ENCODE results near the gene CUL1. TPM values are rescaled to one million over a fixed set of nuclear protein-coding genes. Genes with fewer than 3 reads are reported as not detected.
"Not testable (repeated sequence)": the region's sequence is repeated elsewhere in the genome, so short reads cannot be mapped to it uniquely, and the experiment has no call there.

Gene CUL1
- total RNA-seq, 4 donors from 2014 or later = 24.5 to 56.6 (median 45.9) TPM

- WGBS, 2 donors = 64 to 75% methylated on average over 3 of the region's 3 CpGs
- H3K4me3 ChIP-seq = no peak overlapping the region
- no peak overlapping the region for H3K27ac ChIP-seq
- DNase-seq = no peak
- no peaks in the 10 kb centered on the region for H3K27me3 ChIP-seq
- no peak for TF ChIP-seq POLR2A (IDR thresholded peaks at IDR 0.05)
- TF ChIP-seq, protein P1, sequence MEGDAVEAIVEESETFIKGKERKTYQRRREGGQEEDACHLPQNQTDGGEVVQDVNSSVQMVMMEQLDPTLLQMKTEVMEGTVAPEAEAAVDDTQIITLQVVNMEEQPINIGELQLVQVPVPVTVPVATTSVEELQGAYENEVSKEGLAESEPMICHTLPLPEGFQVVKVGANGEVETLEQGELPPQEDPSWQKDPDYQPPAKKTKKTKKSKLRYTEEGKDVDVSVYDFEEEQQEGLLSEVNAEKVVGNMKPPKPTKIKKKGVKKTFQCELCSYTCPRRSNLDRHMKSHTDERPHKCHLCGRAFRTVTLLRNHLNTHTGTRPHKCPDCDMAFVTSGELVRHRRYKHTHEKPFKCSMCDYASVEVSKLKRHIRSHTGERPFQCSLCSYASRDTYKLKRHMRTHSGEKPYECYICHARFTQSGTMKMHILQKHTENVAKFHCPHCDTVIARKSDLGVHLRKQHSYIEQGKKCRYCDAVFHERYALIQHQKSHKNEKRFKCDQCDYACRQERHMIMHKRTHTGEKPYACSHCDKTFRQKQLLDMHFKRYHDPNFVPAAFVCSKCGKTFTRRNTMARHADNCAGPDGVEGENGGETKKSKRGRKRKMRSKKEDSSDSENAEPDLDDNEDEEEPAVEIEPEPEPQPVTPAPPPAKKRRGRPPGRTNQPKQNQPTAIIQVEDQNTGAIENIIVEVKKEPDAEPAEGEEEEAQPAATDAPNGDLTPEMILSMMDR (IDR thresholded peaks at IDR 0.05) = no peak
- H3K9me3 ChIP-seq = no peaks in the 10 kb centered on the region
- H3K4me1 ChIP-seq = peaks cover 22 to 89% (median 38%) of the 10 kb centered on the region in 3 donors
- intact Hi-C loops (cut with DNase I) = no loop called here
- H3K36me3 ChIP-seq = no peaks in the 10 kb centered on the region
These were observed 5.5 kb downstream of the CUL1 start for GRCh38 chr7:148704189-148704588.

DNA sequence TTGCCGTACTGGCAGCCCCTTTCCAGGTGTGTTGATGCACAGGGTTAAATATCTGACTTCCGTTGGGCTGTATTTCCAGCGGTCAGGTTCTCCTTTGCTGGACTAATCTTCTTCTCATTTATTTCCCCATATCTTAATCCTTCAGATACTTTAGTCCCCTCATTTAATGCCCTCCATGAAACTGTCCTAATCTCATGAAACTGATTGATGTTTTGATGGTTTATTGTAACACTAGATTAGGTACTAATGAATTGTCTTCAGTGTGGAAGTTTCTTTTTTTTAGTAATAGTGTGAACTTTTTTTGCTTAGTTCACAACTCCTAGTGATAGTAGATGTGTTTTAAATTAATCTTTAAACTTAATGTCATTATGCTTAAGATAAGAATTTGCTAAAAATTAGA, 6.3 kb downstream of the CUL1 start:
- 65 to 74% methylated on average over 3 of the region's 3 CpGs for WGBS, 2 donors
- Histone ChIP-seq H3K4me3 (no peak overlapping the region), H3K9me3 (no peaks in the 10 kb centered on the region), H3K27ac (no peak overlapping the region), H3K4me1 (peaks cover 22 to 89% (median 38%) of the 10 kb centered on the region in 3 donors), H3K36me3 (no peaks in the 10 kb centered on the region), H3K27me3 (no peaks in the 10 kb centered on the region)
- intact Hi-C loops (cut with DNase I) = no loop called here
- DNase-seq = no peak
- no peak for TF ChIP-seq POLR2A (IDR thresholded peaks at IDR 0.05)
- TF ChIP-seq, protein P1 (IDR thresholded peaks at IDR 0.05) = no peak

DNA sequence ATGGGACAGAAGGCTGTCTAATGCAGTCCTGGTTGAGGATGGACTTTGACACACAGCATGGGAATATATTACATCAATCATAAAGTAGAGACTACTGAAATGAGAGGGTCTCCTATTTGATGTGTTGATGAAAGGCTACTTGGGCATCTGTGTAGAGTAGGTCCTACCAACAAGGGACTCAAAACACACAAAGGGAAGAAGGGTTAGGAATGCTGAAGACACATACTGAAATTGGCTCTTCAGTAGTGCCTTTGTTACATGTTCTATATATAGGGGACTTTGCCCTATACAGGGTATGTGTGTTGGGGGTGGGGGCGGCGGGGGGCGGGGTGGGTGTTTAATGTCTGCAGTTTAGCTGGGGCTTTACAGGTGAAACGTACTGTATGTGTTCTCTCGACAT, 7.7 kb downstream of the CUL1 start:
- DNase-seq = no peak

DNA sequence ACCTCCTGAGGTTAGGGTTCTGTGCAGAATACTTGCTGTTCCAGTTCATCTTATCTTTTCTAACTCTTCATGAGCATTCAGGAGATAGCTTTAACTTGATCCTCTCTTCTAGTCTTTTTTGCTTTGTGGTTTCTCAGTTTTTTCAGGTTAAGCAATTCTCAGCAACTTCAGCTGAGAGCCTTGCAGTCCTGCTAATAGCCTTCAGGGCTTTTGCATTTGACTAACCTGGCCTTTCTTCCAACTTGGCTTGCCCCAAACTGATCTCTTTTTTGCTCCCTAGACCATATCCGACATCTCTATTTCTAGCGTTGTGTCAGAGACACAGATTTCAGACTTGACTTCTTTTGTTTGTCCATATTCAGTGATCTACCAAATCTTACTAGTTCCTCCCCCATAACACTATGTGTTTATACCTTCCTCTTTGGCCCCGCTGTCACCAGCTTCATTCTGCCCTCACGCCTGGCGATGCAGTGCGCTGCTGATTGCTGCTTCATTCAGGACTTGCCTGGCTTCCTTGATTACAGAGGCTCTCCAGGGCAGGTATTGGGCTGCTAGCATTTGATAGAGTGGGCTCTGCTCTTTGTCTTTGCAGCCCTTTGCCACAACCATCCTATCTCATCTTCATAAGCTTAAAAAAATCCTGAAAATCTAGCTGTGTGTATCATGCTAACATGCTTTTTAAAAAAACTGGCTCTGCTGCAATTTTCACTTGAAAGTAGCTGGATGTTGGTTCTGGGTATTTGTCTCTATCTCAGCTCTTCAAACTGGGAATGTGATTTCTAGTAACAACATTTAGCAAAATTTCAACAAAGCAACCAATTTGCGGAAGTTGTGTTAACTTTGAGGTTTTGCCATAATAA, 9.6 kb downstream of the CUL1 start:
- no peaks in the 10 kb centered on the region for H3K27me3 ChIP-seq
- H3K27ac ChIP-seq = no peak overlapping the region
- intact Hi-C loops (cut with DNase I) = no loop called here
- no peak overlapping the region for H3K4me3 ChIP-seq
- no peaks in the 10 kb centered on the region for H3K36me3 ChIP-seq
- H3K9me3 ChIP-seq = no peaks in the 10 kb centered on the region
- DNase-seq = no peak
- TF ChIP-seq, protein P1 (IDR thresholded peaks at IDR 0.05) = no peak
- TF ChIP-seq POLR2A (IDR thresholded peaks at IDR 0.05) = no peak
- H3K4me1 ChIP-seq = peaks cover 8 to 83% (median 11%) of the 10 kb centered on the region in 3 donors
- 70 to 86% methylated on average over 7 of the region's 7 CpGs for WGBS, 2 donors

More for the DNA sequence above, 7.7 kb downstream of the CUL1 start:
- H3K9me3 ChIP-seq = no peaks in the 10 kb centered on the region
- no peak overlapping the region for H3K4me3 ChIP-seq
- no peaks in the 10 kb centered on the region for H3K27me3 ChIP-seq
- H3K36me3 ChIP-seq = no peaks in the 10 kb centered on the region
- TF ChIP-seq POLR2A (IDR thresholded peaks at IDR 0.05) = no peak
- TF ChIP-seq, protein P1 (IDR thresholded peaks at IDR 0.05) = no peak
- H3K27ac ChIP-seq = no peak overlapping the region
- 79 to 82% methylated on average over 5 of the region's 5 CpGs for WGBS, 2 donors
- intact Hi-C loops (cut with DNase I) = no loop called here
- peaks cover 12 to 83% (median 29%) of the 10 kb centered on the region in 3 donors for H3K4me1 ChIP-seq

DNA sequence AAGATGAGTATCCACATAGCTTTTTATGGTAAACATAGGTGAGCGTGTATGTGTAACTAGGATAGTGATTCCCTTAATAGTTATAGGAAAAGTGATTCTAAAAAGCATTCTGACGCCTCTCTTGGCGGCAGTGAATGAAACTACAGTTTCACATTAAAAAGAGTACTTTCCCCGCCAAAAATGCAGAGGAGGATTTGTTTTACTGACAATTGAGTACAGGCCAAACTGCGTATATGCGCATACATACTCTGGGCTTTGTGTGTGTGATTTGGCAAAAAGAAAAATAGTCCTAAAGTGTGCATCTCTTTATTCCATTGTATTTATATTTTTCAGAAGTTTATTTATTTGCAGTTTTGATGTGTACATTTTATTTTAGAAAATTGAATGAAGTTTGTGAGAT, 10.3 kb downstream of the CUL1 start:
- no peaks in the 10 kb centered on the region for H3K27me3 ChIP-seq
- no peak for DNase-seq
- no peaks in the 10 kb centered on the region for H3K9me3 ChIP-seq
- H3K4me3 ChIP-seq = no peak overlapping the region
- 61 to 69% methylated on average over 6 of the region's 6 CpGs for WGBS, 2 donors
- H3K36me3 ChIP-seq = no peaks in the 10 kb centered on the region
- intact Hi-C loops (cut with DNase I) = no loop called here
- peaks cover 8 to 83% (median 8%) of the 10 kb centered on the region in 3 donors for H3K4me1 ChIP-seq
- TF ChIP-seq POLR2A (IDR thresholded peaks at IDR 0.05) = no peak
- TF ChIP-seq, protein P1 (IDR thresholded peaks at IDR 0.05) = no peak
- H3K27ac ChIP-seq = no peak overlapping the region

GRCh38 chr7:148710426-148710825, 11.7 kb downstream of the CUL1 start:
- H3K27me3 ChIP-seq; H3K4me3 ChIP-seq; DNase-seq; H3K36me3 ChIP-seq; H3K9me3 ChIP-seq; H3K27ac ChIP-seq; intact Hi-C loops (cut with DNase I): not testable (repeated sequence)
- 92 to 95% methylated on average over 17 of the region's 17 CpGs for WGBS, 2 donors
- peaks cover 0 to 85% (median 9%) of the 10 kb centered on the region in 3 donors for H3K4me1 ChIP-seq
